ENCODE results near the gene SPTBN4. TPM values are rescaled to one million over a fixed set of nuclear protein-coding genes. Genes with fewer than 3 reads are reported as not detected.

SPTBN4 gene
- total RNA-seq, 5 donors from 2014 or later (not counting 1 experiment from before 2014, with no cell fraction given) = 0.37 to 1.2 (median 0.66) TPM

GRCh38 chr19:40503320-40503695 is 36.5 kb downstream of the SPTBN4 start:
- H3K4me1 ChIP-seq (ENCODE audit: control insufficient read depth in 1 of 2, extremely low read depth in 1 of 2, insufficient read depth in 2 of 2, low read length in 2 of 2) = no peaks in the 10 kb centered on the region
- H3K36me3 ChIP-seq (ENCODE audit: control insufficient read depth in 2 of 2, extremely low read depth in 1 of 2, insufficient read depth in 1 of 2, low read length in 1 of 2) = no peaks in the 10 kb centered on the region
- no peak overlapping the region for H3K27ac ChIP-seq (ENCODE audit: low read length)
- Mint-ChIP-seq H3K9me3 (no peaks in the 10 kb centered on the region), H3K36me3 (no peaks in the 10 kb centered on the region), H3K4me3 (no peak overlapping the region), H3K27me3 (peaks cover 6 to 12% of the 10 kb centered on the region in 2 donors), H3K27ac (no peak overlapping the region), H3K4me1 (peaks cover 0 to 6% (median 0%) of the 10 kb centered on the region in 3 donors)
- CTCF ChIA-PET = no interaction called here
- no peak overlapping the region for H3K4me3 ChIP-seq (ENCODE audit: control insufficient read depth in 1 of 2, extremely low read depth in 1 of 2, low read length in 1 of 2)
- POLR2A ChIA-PET = no interaction called here
- peaks cover 0 to 43% of the 10 kb centered on the region in 2 experiments for H3K27me3 ChIP-seq (replicated peaks in 1 of 2; ENCODE audit: control insufficient read depth in 2 of 2, extremely low read depth in 1 of 2, insufficient read depth in 2 of 2, low read length in 1 of 2)
- DNase-seq = no peak
- WGBS (ENCODE audit: insufficient coverage) = 42% methylated on average over 1 of the region's 1 CpG
- ATAC-seq (replicated peaks in 1 of 4) = no peak
- no peaks in the 10 kb centered on the region for H3K9me3 ChIP-seq

- H3K27me3 ChIP-seq (replicated peaks in 1 of 2; ENCODE audit: control insufficient read depth in 2 of 2, extremely low read depth in 1 of 2, insufficient read depth in 2 of 2, low read length in 1 of 2) = peaks cover 3 to 49% of the 10 kb centered on the region in 2 experiments
- Mint-ChIP-seq H3K4me1 (peaks cover 0 to 6% (median 0%) of the 10 kb centered on the region in 3 donors), H3K27ac (no peak overlapping the region), H3K27me3 (peaks cover 21 to 24% of the 10 kb centered on the region in 2 donors), H3K36me3 (no peaks in the 10 kb centered on the region), H3K9me3 (no peaks in the 10 kb centered on the region), H3K4me3 (no peak overlapping the region)
- ATAC-seq (replicated peaks in 1 of 4) (no peak), DNase-seq (no peak)
- H3K4me3 ChIP-seq (ENCODE audit: control insufficient read depth in 1 of 2, extremely low read depth in 1 of 2, low read length in 1 of 2) = no peak overlapping the region
- H3K36me3 ChIP-seq (ENCODE audit: control insufficient read depth in 2 of 2, extremely low read depth in 1 of 2, insufficient read depth in 1 of 2, low read length in 1 of 2) = no peaks in the 10 kb centered on the region
- H3K9me3 ChIP-seq = no peaks in the 10 kb centered on the region
- POLR2A ChIA-PET = no interaction called here
- H3K4me1 ChIP-seq (ENCODE audit: control insufficient read depth in 1 of 2, extremely low read depth in 1 of 2, insufficient read depth in 2 of 2, low read length in 2 of 2) = no peaks in the 10 kb centered on the region
- CTCF ChIA-PET = no interaction called here
- H3K27ac ChIP-seq (ENCODE audit: low read length) = no peak overlapping the region
- 76% methylated on average over 9 of the region's 9 CpGs for WGBS (ENCODE audit: insufficient coverage)
Observed at GRCh38 chr19:40506099-40506498, 39.3 kb downstream of the SPTBN4 start.

- CTCF ChIA-PET = no interaction called here
- H3K36me3 Mint-ChIP-seq = no peaks in the 10 kb centered on the region
- Histone ChIP-seq H3K4me3 (ENCODE audit: control insufficient read depth in 1 of 2, extremely low read depth in 1 of 2, low read length in 1 of 2) (no peak overlapping the region), H3K27me3 (replicated peaks in 1 of 2; ENCODE audit: control insufficient read depth in 2 of 2, extremely low read depth in 1 of 2, insufficient read depth in 2 of 2, low read length in 1 of 2) (peaks cover 7 to 49% of the 10 kb centered on the region in 2 experiments), H3K4me1 (ENCODE audit: control insufficient read depth in 1 of 2, extremely low read depth in 1 of 2, insufficient read depth in 2 of 2, low read length in 2 of 2) (peaks cover 0 to 5% of the 10 kb centered on the region in 2 experiments), H3K27ac (ENCODE audit: low read length) (no peak overlapping the region), H3K36me3 (ENCODE audit: control insufficient read depth in 2 of 2, extremely low read depth in 1 of 2, insufficient read depth in 1 of 2, low read length in 1 of 2) (no peaks in the 10 kb centered on the region), H3K9me3 (no peaks in the 10 kb centered on the region)
- WGBS (ENCODE audit: insufficient coverage) = no CpG with 5 or more reads among the region's 2 CpGs
- DNase-seq (no peak), ATAC-seq (replicated peaks in 1 of 4) (no peak)
- H3K27ac Mint-ChIP-seq = no peak overlapping the region
- H3K9me3 Mint-ChIP-seq = no peaks in the 10 kb centered on the region
- H3K4me3 Mint-ChIP-seq = no peak overlapping the region
- POLR2A ChIA-PET = interaction anchor here in 1 of 2 donors (0.6 kb wide), 1 partner anchor 1078 kb away, joined by 5 read pairs; no protein-coding TSS in a partner anchor
- H3K27me3 Mint-ChIP-seq = peaks cover 31% of the 10 kb centered on the region in 2 donors
- peaks cover 4 to 12% (median 4%) of the 10 kb centered on the region in 3 donors for H3K4me1 Mint-ChIP-seq
Observed at GRCh38 chr19:40507892-40508291, 41.1 kb downstream of the SPTBN4 start.

GRCh38 chr19:40508739-40509260 is 42.0 kb downstream of the SPTBN4 start:
- WGBS (ENCODE audit: insufficient coverage) = 37% methylated on average over 3 of the region's 8 CpGs
- Mint-ChIP-seq H3K36me3 (no peaks in the 10 kb centered on the region), H3K9me3 (no peaks in the 10 kb centered on the region), H3K27ac (no peak overlapping the region), H3K27me3 (peaks cover 32 to 38% of the 10 kb centered on the region in 2 donors), H3K4me1 (peaks cover 4 to 12% (median 6%) of the 10 kb centered on the region in 3 donors), H3K4me3 (no peak overlapping the region)
- Histone ChIP-seq H3K36me3 (ENCODE audit: control insufficient read depth in 2 of 2, extremely low read depth in 1 of 2, insufficient read depth in 1 of 2, low read length in 1 of 2) (no peaks in the 10 kb centered on the region), H3K27me3 (replicated peaks in 1 of 2; ENCODE audit: control insufficient read depth in 2 of 2, extremely low read depth in 1 of 2, insufficient read depth in 2 of 2, low read length in 1 of 2) (peaks cover 10 to 51% of the 10 kb centered on the region in 2 experiments), H3K9me3 (no peaks in the 10 kb centered on the region), H3K4me3 (ENCODE audit: control insufficient read depth in 1 of 2, extremely low read depth in 1 of 2, low read length in 1 of 2) (no peak overlapping the region), H3K27ac (ENCODE audit: low read length) (no peak overlapping the region), H3K4me1 (ENCODE audit: control insufficient read depth in 1 of 2, extremely low read depth in 1 of 2, insufficient read depth in 2 of 2, low read length in 2 of 2) (peaks cover 0 to 5% of the 10 kb centered on the region in 2 experiments)
- DNase-seq (no peak), ATAC-seq (replicated peaks in 1 of 4) (no peak)
- CTCF ChIA-PET = interaction anchor here in 1 of 2 donors (0.6 kb wide), 1 partner anchor 1320 kb away, joined by 4 read pairs; no protein-coding TSS in a partner anchor
- POLR2A ChIA-PET = interaction anchor here in 1 of 2 donors (0.5 kb wide), 1 partner anchor 163 kb away, joined by 5 read pairs; no protein-coding TSS in a partner anchor

GRCh38 chr19:40510526-40511115 is 43.8 kb downstream of the SPTBN4 start:
- H3K27ac Mint-ChIP-seq = no peak overlapping the region
- 92% methylated on average over 2 of the region's 7 CpGs for WGBS (ENCODE audit: insufficient coverage)
- H3K4me3 Mint-ChIP-seq = no peak overlapping the region
- H3K4me3 ChIP-seq (ENCODE audit: control insufficient read depth in 1 of 2, extremely low read depth in 1 of 2, low read length in 1 of 2) = no peak overlapping the region
- ChIA-PET POLR2A (no interaction called here), CTCF (no interaction called here)
- peaks cover 4 to 9% (median 6%) of the 10 kb centered on the region in 3 donors for H3K4me1 Mint-ChIP-seq
- DNase-seq = no peak
- H3K27ac ChIP-seq (ENCODE audit: low read length) = no peak overlapping the region
- ATAC-seq (replicated peaks in 1 of 4) = no peak
- H3K36me3 ChIP-seq (ENCODE audit: control insufficient read depth in 2 of 2, extremely low read depth in 1 of 2, insufficient read depth in 1 of 2, low read length in 1 of 2) = no peaks in the 10 kb centered on the region
- H3K9me3 ChIP-seq = no peaks in the 10 kb centered on the region
- H3K27me3 ChIP-seq (replicated peaks in 1 of 2; ENCODE audit: control insufficient read depth in 2 of 2, extremely low read depth in 1 of 2, insufficient read depth in 2 of 2, low read length in 1 of 2) = peaks cover 14 to 63% of the 10 kb centered on the region in 2 experiments
- no peaks in the 10 kb centered on the region for H3K9me3 Mint-ChIP-seq
- H3K27me3 Mint-ChIP-seq = peaks cover 41 to 48% of the 10 kb centered on the region in 2 donors
- H3K4me1 ChIP-seq (ENCODE audit: control insufficient read depth in 1 of 2, extremely low read depth in 1 of 2, insufficient read depth in 2 of 2, low read length in 2 of 2) = peaks cover 0 to 5% of the 10 kb centered on the region in 2 experiments
- H3K36me3 Mint-ChIP-seq = no peaks in the 10 kb centered on the region

GRCh38 chr19:40511487-40511886 is 44.7 kb downstream of the SPTBN4 start:
- peaks cover 14 to 60% of the 10 kb centered on the region in 2 experiments for H3K27me3 ChIP-seq (replicated peaks in 1 of 2; ENCODE audit: control insufficient read depth in 2 of 2, extremely low read depth in 1 of 2, insufficient read depth in 2 of 2, low read length in 1 of 2)
- no peak overlapping the region for H3K4me3 ChIP-seq (ENCODE audit: control insufficient read depth in 1 of 2, extremely low read depth in 1 of 2, low read length in 1 of 2)
- H3K4me1 Mint-ChIP-seq = peaks cover 4 to 6% (median 6%) of the 10 kb centered on the region in 3 donors
- no peaks in the 10 kb centered on the region for H3K9me3 Mint-ChIP-seq
- H3K4me3 Mint-ChIP-seq = no peak overlapping the region
- no peaks in the 10 kb centered on the region for H3K36me3 ChIP-seq (ENCODE audit: control insufficient read depth in 2 of 2, extremely low read depth in 1 of 2, insufficient read depth in 1 of 2, low read length in 1 of 2)
- no peaks in the 10 kb centered on the region for H3K36me3 Mint-ChIP-seq
- H3K27me3 Mint-ChIP-seq = peaks cover 41 to 48% of the 10 kb centered on the region in 2 donors
- no peak overlapping the region for H3K27ac ChIP-seq (ENCODE audit: low read length)
- ChIA-PET CTCF (no interaction called here), POLR2A (no interaction called here)
- no peaks in the 10 kb centered on the region for H3K9me3 ChIP-seq
- H3K4me1 ChIP-seq (ENCODE audit: control insufficient read depth in 1 of 2, extremely low read depth in 1 of 2, insufficient read depth in 2 of 2, low read length in 2 of 2) = peaks cover 0 to 5% of the 10 kb centered on the region in 2 experiments
- WGBS (ENCODE audit: insufficient coverage) = 78% methylated on average over 3 of the region's 6 CpGs
- H3K27ac Mint-ChIP-seq = peak overlapping the region in 1 of 2 donors; percentile 19
- ATAC-seq (replicated peaks in 1 of 4) (no peak), DNase-seq (no peak)

All from T-cell (primary cell).